ENCODE results near the gene AHCYL1. TPM values are rescaled to one million over a fixed set of nuclear protein-coding genes. Genes with fewer than 3 reads are reported as not detected.

Gene AHCYL1
- total and polyA plus RNA-seq, 2 donors (not counting 1 experiment from before 2014, with no cell fraction given), result 24.3 to 51.4 TPM

GRCh38 chr1:110018396-110018795, 33.8 kb downstream of the AHCYL1 start:
- Histone ChIP-seq H2AFZ (ENCODE audit: insufficient read depth, low read depth, low read length, poor library complexity, severe bottlenecking) (no peak overlapping the region), H3K36me3 (replicated peaks in 1 of 2; ENCODE audit: control extremely low read depth in 1 of 2, control insufficient read depth in 1 of 2, extremely low read depth in 1 of 2, insufficient read depth in 2 of 2, low read length in 1 of 2) (peaks cover 2 to 88% of the 10 kb centered on the region in 2 experiments), H3K9ac (ENCODE audit: low read length) (no peak overlapping the region), H3K27me3 (replicated peaks in 1 of 4; ENCODE audit: control extremely low read depth in 1 of 4, control insufficient read depth in 3 of 4, insufficient read depth in 4 of 4, low read length in 3 of 4) (no peaks in the 10 kb centered on the region), H4K20me1 (ENCODE audit: control insufficient read depth, insufficient read depth, low read length, poor library complexity, severe bottlenecking) (no peaks in the 10 kb centered on the region), H3K4me2 (replicated peaks; ENCODE audit: low read depth, low read length, poor library complexity, severe bottlenecking) (no peak overlapping the region), H3K79me2 (ENCODE audit: control insufficient read depth, insufficient read depth, low read length) (no peaks in the 10 kb centered on the region), H3K4me1 (ENCODE audit: control insufficient read depth in 2 of 2, insufficient read depth in 2 of 2, low read length in 2 of 2) (no peaks in the 10 kb centered on the region), H3K4me3 (ENCODE audit: control extremely low read depth in 1 of 5, extremely low read depth in 1 of 5, insufficient read depth in 1 of 5, low read depth in 2 of 5, low read length in 4 of 5) (no peak overlapping the region), H3K9me3 (ENCODE audit: control extremely low read depth in 1 of 3, control insufficient read depth in 2 of 3, insufficient read depth in 1 of 3, low read length in 2 of 3) (no peaks in the 10 kb centered on the region), H3K27ac (ENCODE audit: low read length in 2 of 2) (no peak overlapping the region)
- H3K27ac Mint-ChIP-seq, result no peak overlapping the region
- no peak overlapping the region for H3K4me3 Mint-ChIP-seq
- ChIA-PET POLR2A (no interaction called here), CTCF (interaction anchor here (1.2 to 6.8 kb wide), 3 partner anchors 11 to 241 kb away, joined by 4 to 52 read pairs (median 7); no protein-coding TSS in a partner anchor)
- intact Hi-C loops (cut with micrococcal nuclease), result loop anchor here (10.0 kb wide), 1 partner anchor 974 kb away; the partner anchor contains the start of gene WDR47
- H3K9me3 Mint-ChIP-seq (ENCODE audit: insufficient read depth), result no peaks in the 10 kb centered on the region
- H3K4me1 Mint-ChIP-seq, result peaks cover under 1% of the 10 kb centered on the region
- 97% methylated on average over 9 of the region's 9 CpGs for WGBS (ENCODE audit: insufficient coverage)
- ATAC-seq (ENCODE audit: low read depth) (no peak), DNase-seq (no peak)
- TF ChIP-seq EZH2 (IDR thresholded peaks at IDR 0.05; ENCODE audit: borderline replicate concordance, insufficient read depth, low read depth, low read length, poor library complexity, severe bottlenecking) (no peak), CTCF (IDR thresholded peaks at IDR 0.05) (no peak)
- no peaks in the 10 kb centered on the region for H3K27me3 Mint-ChIP-seq

GRCh38 chr1:110019770-110020169, 35.2 kb downstream of the AHCYL1 start:
- ATAC-seq (ENCODE audit: low read depth) (no peak), DNase-seq (no peak)
- no CpG with 5 or more reads among the region's 1 CpG for WGBS (ENCODE audit: insufficient coverage)
- no peak overlapping the region for H3K9ac ChIP-seq (ENCODE audit: low read length)
- Mint-ChIP-seq H3K4me3 (no peak overlapping the region), H3K27me3 (no peaks in the 10 kb centered on the region), H3K27ac (no peak overlapping the region), H3K4me1 (peaks cover 10% of the 10 kb centered on the region), H3K9me3 (ENCODE audit: insufficient read depth) (no peaks in the 10 kb centered on the region)
- no peaks in the 10 kb centered on the region for H4K20me1 ChIP-seq (ENCODE audit: control insufficient read depth, insufficient read depth, low read length, poor library complexity, severe bottlenecking)
- ChIA-PET CTCF (interaction anchor here (1.3 to 6.8 kb wide), 4 partner anchors 8 to 378 kb away, joined by 3 to 52 read pairs (median 6); no protein-coding TSS in a partner anchor), POLR2A (no interaction called here)
- peaks cover 2 to 85% of the 10 kb centered on the region in 2 experiments for H3K36me3 ChIP-seq (replicated peaks in 1 of 2; ENCODE audit: control extremely low read depth in 1 of 2, control insufficient read depth in 1 of 2, extremely low read depth in 1 of 2, insufficient read depth in 2 of 2, low read length in 1 of 2)
- H3K79me2 ChIP-seq (ENCODE audit: control insufficient read depth, insufficient read depth, low read length), result no peaks in the 10 kb centered on the region
- no peaks in the 10 kb centered on the region for H3K9me3 ChIP-seq (ENCODE audit: control extremely low read depth in 1 of 3, control insufficient read depth in 2 of 3, insufficient read depth in 1 of 3, low read length in 2 of 3)
- H3K4me3 ChIP-seq (ENCODE audit: control extremely low read depth in 1 of 5, extremely low read depth in 1 of 5, insufficient read depth in 1 of 5, low read depth in 2 of 5, low read length in 4 of 5), result no peak overlapping the region
- H3K27ac ChIP-seq (ENCODE audit: low read length in 2 of 2), result no peak overlapping the region
- TF ChIP-seq EZH2 (IDR thresholded peaks at IDR 0.05; ENCODE audit: borderline replicate concordance, insufficient read depth, low read depth, low read length, poor library complexity, severe bottlenecking) (no peak), CTCF (IDR thresholded peaks at IDR 0.05) (no peak)
- no peaks in the 10 kb centered on the region for H3K27me3 ChIP-seq (replicated peaks in 1 of 4; ENCODE audit: control extremely low read depth in 1 of 4, control insufficient read depth in 3 of 4, insufficient read depth in 4 of 4, low read length in 3 of 4)
- no peak overlapping the region for H2AFZ ChIP-seq (ENCODE audit: insufficient read depth, low read depth, low read length, poor library complexity, severe bottlenecking)
- intact Hi-C loops (cut with micrococcal nuclease), result loop anchor here (10.0 kb wide), 1 partner anchor 975 kb away; the partner anchor contains the start of gene WDR47
- H3K4me1 ChIP-seq (ENCODE audit: control insufficient read depth in 2 of 2, insufficient read depth in 2 of 2, low read length in 2 of 2), result peaks cover 0 to 6% of the 10 kb centered on the region in 2 donors
- no peak overlapping the region for H3K4me2 ChIP-seq (replicated peaks; ENCODE audit: low read depth, low read length, poor library complexity, severe bottlenecking)

All from B cell (primary cell).